ENCODE results near the gene GNG4. TPM values are rescaled to one million over a fixed set of nuclear protein-coding genes. Genes with fewer than 3 reads are reported as not detected.
"Not testable (repeated sequence)": the region's sequence is repeated elsewhere in the genome, so short reads cannot be mapped to it uniquely, and the experiment has no call there.

Gene GNG4
- total RNA-seq, 2 experiments from 2014 or later: 1.4 to 1.9 TPM

- Mint-ChIP-seq H3K9me3 (peaks cover 14% of the 10 kb centered on the region), H3K4me1 (peaks cover 6% of the 10 kb centered on the region), H3K36me3 (peaks cover 4% of the 10 kb centered on the region), H3K27ac (no peak overlapping the region), H3K27me3 (peaks cover 24% of the 10 kb centered on the region), H3K4me3 (no peak overlapping the region)
- DNase-seq: no peak
These were observed 60.6 kb downstream of the GNG4 start for GRCh38 chr1:235588916-235589515.

DNA sequence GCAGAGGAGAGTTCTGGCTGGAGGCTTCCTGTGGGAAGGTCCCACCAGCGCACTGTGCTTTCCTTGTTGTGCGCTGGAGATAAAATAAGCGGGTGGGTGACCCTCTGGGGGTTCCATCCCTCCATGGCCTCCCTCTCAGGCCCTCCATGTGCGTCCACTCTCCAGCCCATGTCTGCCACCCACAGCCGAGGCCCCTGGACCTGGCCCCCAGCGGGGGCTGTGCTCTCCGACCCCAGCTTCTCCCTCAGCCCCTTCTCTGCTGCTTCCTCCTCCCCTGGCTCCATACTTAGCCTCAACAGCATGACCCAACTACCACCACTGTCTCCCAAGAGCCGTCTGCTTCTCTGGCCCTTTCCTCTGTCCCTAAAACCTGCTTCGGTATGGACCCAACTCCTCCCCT lies 61.4 kb downstream of the GNG4 start:
- H3K27ac Mint-ChIP-seq: no peak overlapping the region
- H3K27me3 Mint-ChIP-seq: peaks cover 29% of the 10 kb centered on the region
- no peaks in the 10 kb centered on the region for H3K4me1 Mint-ChIP-seq
- H3K4me3 Mint-ChIP-seq: no peak overlapping the region
- peaks cover 4% of the 10 kb centered on the region for H3K36me3 Mint-ChIP-seq
- peaks cover 14% of the 10 kb centered on the region for H3K9me3 Mint-ChIP-seq
- no peak for DNase-seq

- Mint-ChIP-seq H3K27me3 (peaks cover 19% of the 10 kb centered on the region), H3K36me3 (peaks cover 4% of the 10 kb centered on the region), H3K4me3 (no peak overlapping the region), H3K9me3 (peaks cover 14% of the 10 kb centered on the region), H3K27ac (no peak overlapping the region), H3K4me1 (no peaks in the 10 kb centered on the region)
- no peak for DNase-seq
These were observed 62.6 kb downstream of the GNG4 start for GRCh38 chr1:235586992-235587391.

DNA sequence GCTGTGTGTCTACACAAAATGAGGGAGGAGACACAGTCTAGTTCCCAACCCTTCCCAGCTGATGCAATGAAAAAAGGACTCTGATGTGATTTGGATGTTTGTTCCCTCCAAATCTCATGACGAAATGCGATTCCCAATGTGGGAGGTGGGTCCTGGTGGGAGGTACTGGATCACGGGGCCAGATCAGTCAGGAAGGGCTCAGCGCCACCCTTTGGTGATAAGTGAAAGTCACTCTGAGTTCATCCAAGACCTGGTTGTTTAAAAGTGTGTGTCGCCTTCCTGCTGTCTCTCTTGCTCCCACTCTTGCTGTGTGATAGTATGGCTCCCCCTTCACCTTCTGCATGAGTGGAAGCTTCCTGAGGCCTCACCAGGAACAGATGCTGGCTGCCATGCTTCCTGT lies 63.2 kb downstream of the GNG4 start:
- H3K4me3 Mint-ChIP-seq: no peak overlapping the region
- no peaks in the 10 kb centered on the region for H3K4me1 Mint-ChIP-seq
- peaks cover 16% of the 10 kb centered on the region for H3K27me3 Mint-ChIP-seq
- no peak for DNase-seq
- no peak overlapping the region for H3K27ac Mint-ChIP-seq
- H3K9me3 Mint-ChIP-seq: peaks cover 14% of the 10 kb centered on the region
- peaks cover 4% of the 10 kb centered on the region for H3K36me3 Mint-ChIP-seq

DNA sequence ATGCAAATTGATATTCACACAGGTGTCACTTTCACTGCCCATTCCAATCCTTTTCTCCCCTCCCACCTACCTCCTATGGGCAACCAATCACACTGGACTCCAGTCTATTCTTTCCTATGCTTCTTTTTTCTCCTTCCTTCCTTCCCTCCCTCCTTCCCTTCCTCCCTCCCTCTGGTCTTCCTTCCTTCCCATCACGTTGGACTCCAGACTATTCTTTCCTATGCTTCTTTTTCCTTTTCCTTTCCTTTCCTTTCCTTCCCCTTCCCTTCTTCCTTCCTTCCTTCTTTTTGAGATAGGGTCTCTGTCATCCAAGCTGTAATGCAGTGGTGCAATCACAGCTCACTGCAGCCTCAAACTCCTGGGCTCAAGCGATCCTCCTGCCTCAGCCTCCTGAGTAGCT lies 64.6 kb downstream of the GNG4 start:
- Mint-ChIP-seq H3K4me1 (no peaks in the 10 kb centered on the region), H3K27ac (no peak overlapping the region), H3K27me3 (peaks cover 15% of the 10 kb centered on the region), H3K36me3 (peaks cover 4% of the 10 kb centered on the region), H3K9me3 (peaks cover 15% of the 10 kb centered on the region), H3K4me3 (no peak overlapping the region)
- no peak for DNase-seq

DNA sequence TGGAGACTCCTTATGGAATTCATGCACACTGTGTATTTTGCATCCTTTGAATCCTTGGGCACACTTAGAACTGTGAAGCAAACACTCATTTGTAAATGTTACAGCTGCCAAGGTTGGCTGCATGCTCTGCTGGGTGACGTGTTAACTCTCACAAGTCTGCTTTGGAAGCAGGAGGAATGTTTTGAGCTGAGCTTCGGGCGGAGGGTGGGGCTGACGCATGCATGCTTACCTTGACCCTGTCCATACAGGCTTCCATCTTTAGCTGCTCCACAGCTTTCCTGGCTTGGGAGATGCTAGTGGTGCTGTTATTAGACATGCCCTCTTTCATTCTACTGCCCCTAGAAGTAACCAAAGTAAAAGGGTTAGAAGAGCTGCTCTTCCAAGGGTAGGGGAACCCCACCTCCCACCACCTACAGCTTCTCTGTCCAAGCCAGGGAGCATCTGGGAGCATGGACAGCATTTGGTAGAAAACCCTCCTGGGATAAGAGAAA lies 66.0 kb downstream of the GNG4 start:
- Mint-ChIP-seq H3K27me3 (peaks cover 15% of the 10 kb centered on the region), H3K9me3 (peaks cover 9% of the 10 kb centered on the region)

DNA sequence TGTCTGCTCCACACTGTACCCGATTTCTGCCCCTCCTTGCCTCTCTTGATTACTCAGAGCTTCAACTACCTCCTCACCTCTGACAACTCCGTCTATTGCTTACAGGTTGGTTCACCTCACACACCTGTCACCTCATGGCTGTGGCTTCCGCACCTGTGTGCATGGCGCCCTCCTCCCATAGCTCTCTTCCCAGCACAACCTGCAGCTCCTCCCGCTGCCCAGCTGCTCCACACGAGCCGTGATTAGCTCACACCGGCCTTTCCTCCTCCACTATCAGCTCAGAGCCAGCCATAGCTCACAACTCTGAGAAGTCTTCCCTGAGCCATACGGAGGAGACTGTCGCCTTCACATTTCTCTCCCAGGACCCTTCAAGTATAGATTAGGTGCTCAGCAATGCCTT lies 67.5 kb downstream of the GNG4 start:
- DNase-seq: no peak
- H3K36me3 Mint-ChIP-seq: no peaks in the 10 kb centered on the region
- H3K27ac Mint-ChIP-seq: no peak overlapping the region
- peaks cover 15% of the 10 kb centered on the region for H3K27me3 Mint-ChIP-seq
- H3K4me3 Mint-ChIP-seq: no peak overlapping the region
- no peaks in the 10 kb centered on the region for H3K4me1 Mint-ChIP-seq
- H3K9me3 Mint-ChIP-seq: peaks cover 5% of the 10 kb centered on the region

More for the DNA sequence above, 66.0 kb downstream of the GNG4 start:
- Mint-ChIP-seq H3K4me1 (no peaks in the 10 kb centered on the region), H3K4me3 (no peak overlapping the region), H3K27ac (no peak overlapping the region), H3K36me3 (no peaks in the 10 kb centered on the region)
- DNase-seq: no peak

DNA sequence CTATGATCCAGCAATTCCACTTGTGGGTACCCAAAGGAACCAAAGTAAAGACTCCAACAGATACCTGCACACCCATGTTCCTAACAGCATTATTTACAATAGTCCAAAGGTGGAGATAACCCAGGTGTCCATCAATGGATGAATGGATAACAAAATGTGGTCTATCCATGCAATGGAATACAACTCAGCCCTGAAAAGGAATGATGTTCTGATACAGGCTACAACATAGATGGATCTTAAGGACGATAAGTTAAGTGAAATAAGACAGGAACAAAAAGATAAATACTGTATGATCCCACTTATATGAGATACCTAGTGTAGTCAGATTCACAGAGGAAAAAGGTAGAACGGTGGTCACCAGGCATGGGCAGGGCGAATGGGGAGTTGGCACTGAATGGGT lies 69.7 kb downstream of the GNG4 start:
- Mint-ChIP-seq H3K4me3 (no peak overlapping the region), H3K27me3 (peaks cover 6% of the 10 kb centered on the region), H3K27ac (no peak overlapping the region), H3K9me3 (peaks cover 3% of the 10 kb centered on the region), H3K36me3 (no peaks in the 10 kb centered on the region), H3K4me1 (no peaks in the 10 kb centered on the region)
- DNase-seq: no peak

- Mint-ChIP-seq H3K4me1 (no peaks in the 10 kb centered on the region), H3K27me3 (no peaks in the 10 kb centered on the region), H3K27ac (no peak overlapping the region), H3K36me3 (no peaks in the 10 kb centered on the region), H3K4me3 (no peak overlapping the region), H3K9me3 (peaks cover 3% of the 10 kb centered on the region)
- no peak for DNase-seq
These were observed 74.0 kb downstream of the GNG4 start for GRCh38 chr1:235575597-235575996.

GRCh38 chr1:235573880-235574279 lies 75.7 kb downstream of the GNG4 start:
- Mint-ChIP-seq H3K4me3 (no peak overlapping the region), H3K9me3 (no peaks in the 10 kb centered on the region), H3K27me3 (no peaks in the 10 kb centered on the region), H3K36me3 (no peaks in the 10 kb centered on the region), H3K27ac (no peak overlapping the region), H3K4me1 (no peaks in the 10 kb centered on the region)
- no peak for DNase-seq

- not testable (repeated sequence) for H3K27ac Mint-ChIP-seq, H3K4me3 Mint-ChIP-seq, DNase-seq, H3K36me3 Mint-ChIP-seq, H3K4me1 Mint-ChIP-seq, H3K9me3 Mint-ChIP-seq, H3K27me3 Mint-ChIP-seq
These were observed 76.6 kb downstream of the GNG4 start for GRCh38 chr1:235572971-235573370.

DNA sequence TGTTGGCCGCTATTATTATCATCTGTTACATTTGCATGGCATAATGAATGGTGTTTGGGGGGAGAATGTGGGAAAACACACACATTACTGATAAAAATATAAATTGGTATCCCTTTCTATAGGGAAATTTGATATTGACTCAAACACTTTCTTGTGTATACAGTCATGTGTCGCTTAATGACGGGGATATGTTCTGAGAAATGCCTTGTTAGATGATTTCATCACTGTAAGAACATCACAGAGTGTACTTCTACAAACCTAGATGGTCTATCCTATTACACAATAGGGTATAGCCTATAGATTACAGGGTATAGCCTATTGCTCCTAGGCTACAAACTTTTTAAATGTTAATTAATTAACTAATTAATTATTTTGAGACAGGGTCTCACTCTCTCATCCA lies 78.1 kb downstream of the GNG4 start:
- no peaks in the 10 kb centered on the region for H3K36me3 Mint-ChIP-seq
- H3K9me3 Mint-ChIP-seq: no peaks in the 10 kb centered on the region
- H3K4me3 Mint-ChIP-seq: no peak overlapping the region
- H3K4me1 Mint-ChIP-seq: peaks cover 9% of the 10 kb centered on the region
- H3K27me3 Mint-ChIP-seq: no peaks in the 10 kb centered on the region
- H3K27ac Mint-ChIP-seq: no peak overlapping the region
- no peak for DNase-seq

DNA sequence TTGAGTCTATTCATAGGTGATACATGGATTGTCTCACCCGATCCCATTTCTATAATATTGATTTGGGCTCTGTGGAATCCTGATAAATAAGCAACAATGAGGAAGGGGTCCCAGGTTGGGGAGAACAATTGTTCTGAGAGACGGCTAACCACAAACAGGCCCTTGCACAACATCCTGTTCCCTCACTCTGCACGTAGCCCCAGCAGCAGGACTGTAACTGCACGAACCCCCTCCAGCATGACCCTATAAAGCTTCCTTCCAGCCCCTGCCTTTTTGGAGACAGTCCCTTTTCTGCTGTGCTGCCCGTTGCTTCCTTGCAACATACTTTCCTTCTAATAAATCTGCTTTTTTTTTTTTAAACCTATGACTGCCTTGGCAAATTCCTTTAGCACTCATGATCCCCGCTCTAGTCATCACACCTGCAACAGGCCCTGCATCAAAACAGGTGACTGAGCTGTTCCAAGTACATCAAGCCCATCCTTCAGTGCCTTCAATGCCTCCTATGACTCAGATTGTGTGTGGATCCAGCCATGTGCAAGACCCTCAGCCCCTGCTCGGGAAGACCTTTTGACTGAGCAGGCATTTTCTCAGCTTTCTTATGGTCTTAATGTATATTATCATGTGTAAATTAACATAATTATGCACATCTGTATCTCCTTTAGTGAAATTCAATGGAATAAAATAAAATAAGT lies 81.6 kb downstream of the GNG4 start:
- Mint-ChIP-seq H3K4me3 (no peak overlapping the region), H3K4me1 (peaks cover 9% of the 10 kb centered on the region), H3K27ac (no peak overlapping the region), H3K9me3 (no peaks in the 10 kb centered on the region), H3K27me3 (no peaks in the 10 kb centered on the region), H3K36me3 (no peaks in the 10 kb centered on the region)
- DNase-seq: no peak

DNA sequence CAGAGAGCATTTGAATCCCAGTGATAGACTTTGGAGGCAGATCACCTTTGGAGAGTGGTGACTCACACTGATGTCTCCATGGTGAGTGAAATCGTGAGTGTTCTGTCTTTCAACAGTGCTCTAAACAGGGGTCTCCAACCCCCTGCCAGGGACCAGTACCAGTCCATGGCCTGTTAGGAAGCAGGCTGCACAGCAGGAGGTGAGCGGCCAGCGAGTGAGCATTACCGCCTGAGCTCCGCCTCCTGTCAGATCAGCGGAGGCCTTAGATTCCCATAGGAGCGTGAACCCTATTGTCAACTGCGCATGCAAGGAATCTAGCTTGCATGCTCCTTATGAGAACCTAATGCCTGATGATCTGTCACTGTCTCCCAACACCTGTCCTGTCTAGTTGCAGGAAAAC lies 83.5 kb downstream of the GNG4 start:
- no peak for DNase-seq
- Mint-ChIP-seq H3K4me1 (peaks cover 9% of the 10 kb centered on the region), H3K27ac (no peak overlapping the region), H3K27me3 (no peaks in the 10 kb centered on the region), H3K4me3 (no peak overlapping the region), H3K9me3 (no peaks in the 10 kb centered on the region), H3K36me3 (no peaks in the 10 kb centered on the region)

DNA sequence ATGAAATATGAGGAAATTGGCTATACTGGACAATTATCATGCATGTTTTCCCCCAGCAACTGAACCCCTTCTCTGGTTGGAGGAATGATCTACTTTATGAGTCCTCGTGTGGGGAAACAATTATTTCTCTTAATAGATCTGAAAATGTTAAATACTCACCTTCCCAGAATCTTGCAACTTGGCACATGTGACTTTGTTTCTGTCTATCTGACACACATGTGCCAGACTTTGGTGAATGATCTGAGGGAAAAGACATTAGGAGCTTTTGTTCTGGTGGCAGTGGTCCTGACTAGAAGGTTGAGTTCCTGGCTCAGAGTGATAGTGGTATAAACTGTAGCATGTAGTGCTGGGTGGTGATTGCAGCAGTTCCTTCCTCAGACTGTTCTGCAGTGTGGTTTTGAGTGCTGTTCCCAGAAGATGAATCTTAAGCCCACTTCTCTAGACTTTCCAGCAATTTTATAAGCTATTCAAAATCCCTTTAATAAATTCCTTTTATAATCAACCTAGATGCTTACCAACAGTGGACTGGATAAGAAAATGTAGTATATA lies 86.0 kb downstream of the GNG4 start:
- Mint-ChIP-seq H3K9me3 (no peaks in the 10 kb centered on the region), H3K4me3 (no peak overlapping the region), H3K4me1 (peaks cover 9% of the 10 kb centered on the region), H3K36me3 (no peaks in the 10 kb centered on the region), H3K27me3 (no peaks in the 10 kb centered on the region), H3K27ac (no peak overlapping the region)
- DNase-seq: no peak

DNA sequence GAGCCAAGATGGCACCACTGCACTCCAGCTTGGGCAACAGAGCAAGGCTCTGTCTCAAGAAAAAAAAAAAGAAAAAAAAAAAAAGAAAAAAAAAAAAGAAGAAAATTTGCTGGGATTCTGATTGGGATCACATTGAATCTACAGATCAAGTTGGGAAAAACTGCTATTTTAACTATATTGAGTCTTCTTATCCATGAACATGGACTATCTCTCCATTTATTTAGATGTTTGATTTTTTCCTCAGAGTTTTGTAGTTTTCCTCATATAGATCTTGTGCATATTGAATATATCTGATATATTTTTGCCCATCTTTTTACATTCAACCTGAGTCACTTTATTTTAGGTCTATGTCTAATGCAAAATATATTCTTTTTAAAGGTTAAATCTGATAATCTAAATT lies 87.0 kb downstream of the GNG4 start:
- H3K9me3 Mint-ChIP-seq: no peaks in the 10 kb centered on the region
- no peak overlapping the region for H3K27ac Mint-ChIP-seq
- H3K36me3 Mint-ChIP-seq: no peaks in the 10 kb centered on the region
- no peak for DNase-seq
- no peak overlapping the region for H3K4me3 Mint-ChIP-seq
- H3K27me3 Mint-ChIP-seq: no peaks in the 10 kb centered on the region
- peaks cover 1% of the 10 kb centered on the region for H3K4me1 Mint-ChIP-seq

Measured in activated naive CD8-positive, alpha-beta T cell treated with anti-CD3 and anti-CD28 coated beads for 36 hours (primary cell).